Measurements from ENCODE around the gene EFCAB14. TPM values are rescaled to one million over a fixed set of nuclear protein-coding genes. Genes with fewer than 3 reads are reported as not detected.
"Not testable (repeated sequence)": the region's sequence is repeated elsewhere in the genome, so short reads cannot be mapped to it uniquely, and the experiment has no call there.

The EFCAB14 gene
- total RNA-seq, 1 donor = 29.6 TPM

GRCh38 chr1:46687921-46688509 lies 30.9 kb downstream of the EFCAB14 start:
- DNase-seq (ENCODE audit: low read depth in 2 of 3, low spot score in 2 of 3) = peak in 1 of 3 donors; percentile 44

- DNase-seq (ENCODE audit: low read depth in 2 of 3, low spot score in 2 of 3) = peak in 1 of 3 donors; percentile 74
These were observed 31.7 kb downstream of the EFCAB14 start for GRCh38 chr1:46687093-46687659.

GRCh38 chr1:46686255-46686654 lies 32.7 kb downstream of the EFCAB14 start:
- DNase-seq (ENCODE audit: low read depth in 2 of 3, low spot score in 2 of 3) = no peak

- no peak for DNase-seq (ENCODE audit: low read depth in 2 of 3, low spot score in 2 of 3)
These were observed 34.2 kb downstream of the EFCAB14 start for GRCh38 chr1:46684670-46685069.

GRCh38 chr1:46682064-46682463 lies 36.9 kb downstream of the EFCAB14 start:
- no peak for DNase-seq (ENCODE audit: low read depth in 2 of 3, low spot score in 2 of 3)

GRCh38 chr1:46681333-46682034 lies 37.4 kb downstream of the EFCAB14 start:
- no peak for DNase-seq (ENCODE audit: low read depth in 2 of 3, low spot score in 2 of 3)

GRCh38 chr1:46679789-46680573 lies 38.9 kb downstream of the EFCAB14 start:
- DNase-seq (ENCODE audit: low read depth in 2 of 3, low spot score in 2 of 3) = no peak

- DNase-seq (ENCODE audit: low read depth in 2 of 3, low spot score in 2 of 3) = no peak
These were observed 41.6 kb downstream of the EFCAB14 start for GRCh38 chr1:46677339-46677738.

- DNase-seq (ENCODE audit: low read depth in 2 of 3, low spot score in 2 of 3) = no peak
These were observed 42.4 kb downstream of the EFCAB14 start for GRCh38 chr1:46676531-46676930.

GRCh38 chr1:46675549-46676314 lies 43.2 kb downstream of the EFCAB14 start:
- DNase-seq (ENCODE audit: low read depth in 2 of 3, low spot score in 2 of 3) = peak in 1 of 3 donors; percentile 34

GRCh38 chr1:46673749-46674182 lies 45.1 kb downstream of the EFCAB14 start:
- DNase-seq (ENCODE audit: low read depth in 2 of 3, low spot score in 2 of 3) = peak in 1 of 3 donors; percentile 13

GRCh38 chr1:46672696-46673095 lies 46.2 kb downstream of the EFCAB14 start:
- no peak for DNase-seq (ENCODE audit: low read depth in 2 of 3, low spot score in 2 of 3)

- DNase-seq (ENCODE audit: low read depth in 2 of 3, low spot score in 2 of 3) = no peak
These were observed 47.4 kb downstream of the EFCAB14 start, which contains the start of gene TEX38 for GRCh38 chr1:46671554-46671953. Gene TEX38 (plus strand): TSS chr1:46671854. CDS start chr1:46671935, 81 bp downstream.

GRCh38 chr1:46670134-46670533 lies 48.8 kb downstream of the EFCAB14 start:
- DNase-seq (ENCODE audit: low read depth in 2 of 3, low spot score in 2 of 3) = no peak

- DNase-seq (ENCODE audit: low read depth in 2 of 3, low spot score in 2 of 3) = peak in 2 of 3 donors; percentile 52 to 59
These were observed 50.8 kb downstream of the EFCAB14 start, which contains the start of gene ATPAF1 for GRCh38 chr1:46667782-46668760. Gene ATPAF1 (minus strand): TSS chr1:46668364. CDS start chr1:46668322, 42 bp downstream.

- no peak for DNase-seq (ENCODE audit: low read depth in 2 of 3, low spot score in 2 of 3)
These were observed 52.9 kb downstream of the EFCAB14 start for GRCh38 chr1:46665983-46666382.

GRCh38 chr1:46662919-46663318 lies 56.0 kb downstream of the EFCAB14 start:
- not testable (repeated sequence) for DNase-seq (ENCODE audit: low read depth in 2 of 3, low spot score in 2 of 3)

GRCh38 chr1:46660116-46660515 lies 58.8 kb downstream of the EFCAB14 start:
- not testable (repeated sequence) for DNase-seq (ENCODE audit: low read depth in 2 of 3, low spot score in 2 of 3)

- no peak for DNase-seq (ENCODE audit: low read depth in 2 of 3, low spot score in 2 of 3)
These were observed 59.5 kb downstream of the EFCAB14 start for GRCh38 chr1:46659307-46659870.
